GM23248 (cell line): ENCODE results near the gene ZC3H18.

Source experiments
- EZH2 ChIP-seq: fragments of 200-600 bp; sonication (generic); IDR thresholded peaks from 2 replicates; pipeline ENCODE4 v1.6.1; 2018; ENCODE audit warnings: antibody characterized with exemption, mild to moderate bottlenecking; ENCODE audit not compliant: insufficient read depth, poor library complexity, severe bottlenecking
- EZH2phosphoT487 ChIP-seq: fragments of 200-600 bp; sonication (generic); IDR thresholded peaks from 2 replicates; pipeline ENCODE4 v1.6.1; 2018; ENCODE audit warnings: antibody characterized with exemption, moderate library complexity, mild to moderate bottlenecking, low read depth; ENCODE audit not compliant: insufficient read depth

- TF ChIP-seq EZH2, result no peak
- TF ChIP-seq EZH2phosphoT487, result no peak
Observed at GRCh38 chr16:88599092-88599733, 29.0 kb downstream of the ZC3H18 start.
